ENCODE results near the gene SLC25A42.
A peak's percentile ranks its signal among the peaks of the same experiment; 100 is the strongest.
"Not testable (repeated sequence)": the region's sequence is repeated elsewhere in the genome, so short reads cannot be mapped to it uniquely, and the experiment has no call there.

The SLC25A42 gene, protein sequence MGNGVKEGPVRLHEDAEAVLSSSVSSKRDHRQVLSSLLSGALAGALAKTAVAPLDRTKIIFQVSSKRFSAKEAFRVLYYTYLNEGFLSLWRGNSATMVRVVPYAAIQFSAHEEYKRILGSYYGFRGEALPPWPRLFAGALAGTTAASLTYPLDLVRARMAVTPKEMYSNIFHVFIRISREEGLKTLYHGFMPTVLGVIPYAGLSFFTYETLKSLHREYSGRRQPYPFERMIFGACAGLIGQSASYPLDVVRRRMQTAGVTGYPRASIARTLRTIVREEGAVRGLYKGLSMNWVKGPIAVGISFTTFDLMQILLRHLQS

GRCh38 chr19:19063183-19064097, at the start of gene SLC25A42:
SLC25A42 (plus strand) TSS chr19:19063994; CDS start chr19:19096125, 32,131 bp downstream.
- no peaks in the 10 kb centered on the region for H3K9me3 ChIP-seq (replicated peaks; ENCODE audit: insufficient read depth, low read length)
- peaks cover 35% of the 10 kb centered on the region for H3K79me2 ChIP-seq (ENCODE audit: low read length)

GRCh38 chr19:19021115-19021514, 42.7 kb upstream of the SLC25A42 start:
- Histone ChIP-seq H3F3A (ENCODE audit: insufficient read depth, low read length) (no peaks in the 10 kb centered on the region), H3K4me2 (ENCODE audit: low read depth, low read length) (no peak overlapping the region), H3K79me2 (ENCODE audit: low read length) (peaks cover 83% of the 10 kb centered on the region), H3K4me3 (ENCODE audit: low read length) (no peak overlapping the region), H3K4me1 (ENCODE audit: low read length) (no peaks in the 10 kb centered on the region), H3K27me3 (replicated peaks; ENCODE audit: insufficient read depth, low read length) (no peaks in the 10 kb centered on the region), H2AFZ (ENCODE audit: low read length) (no peak overlapping the region), H3K27ac (ENCODE audit: low read length) (no peak overlapping the region), H4K20me1 (ENCODE audit: insufficient read depth, low read length) (peaks cover 5% of the 10 kb centered on the region; the same call in 1 of the 2 replicates), H3K36me3 (replicated peaks; ENCODE audit: insufficient read depth, low read length) (peaks cover 10% of the 10 kb centered on the region), H3K9me2 (replicated peaks; ENCODE audit: insufficient read depth, low read length) (no peaks in the 10 kb centered on the region), H3K9ac (ENCODE audit: low read length) (no peak overlapping the region), H3K9me3 (replicated peaks; ENCODE audit: insufficient read depth, low read length) (no peaks in the 10 kb centered on the region)
- TF ChIP-seq, protein P1, sequence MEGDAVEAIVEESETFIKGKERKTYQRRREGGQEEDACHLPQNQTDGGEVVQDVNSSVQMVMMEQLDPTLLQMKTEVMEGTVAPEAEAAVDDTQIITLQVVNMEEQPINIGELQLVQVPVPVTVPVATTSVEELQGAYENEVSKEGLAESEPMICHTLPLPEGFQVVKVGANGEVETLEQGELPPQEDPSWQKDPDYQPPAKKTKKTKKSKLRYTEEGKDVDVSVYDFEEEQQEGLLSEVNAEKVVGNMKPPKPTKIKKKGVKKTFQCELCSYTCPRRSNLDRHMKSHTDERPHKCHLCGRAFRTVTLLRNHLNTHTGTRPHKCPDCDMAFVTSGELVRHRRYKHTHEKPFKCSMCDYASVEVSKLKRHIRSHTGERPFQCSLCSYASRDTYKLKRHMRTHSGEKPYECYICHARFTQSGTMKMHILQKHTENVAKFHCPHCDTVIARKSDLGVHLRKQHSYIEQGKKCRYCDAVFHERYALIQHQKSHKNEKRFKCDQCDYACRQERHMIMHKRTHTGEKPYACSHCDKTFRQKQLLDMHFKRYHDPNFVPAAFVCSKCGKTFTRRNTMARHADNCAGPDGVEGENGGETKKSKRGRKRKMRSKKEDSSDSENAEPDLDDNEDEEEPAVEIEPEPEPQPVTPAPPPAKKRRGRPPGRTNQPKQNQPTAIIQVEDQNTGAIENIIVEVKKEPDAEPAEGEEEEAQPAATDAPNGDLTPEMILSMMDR (IDR thresholded peaks at IDR 0.05; ENCODE audit: low read length) = no peak
- no peak for TF ChIP-seq EZH2phosphoT487 (IDR thresholded peaks at IDR 0.05; ENCODE audit: low read length)
- DNase-seq = no peak

More at GRCh38 chr19:19063183-19064097, at the start of gene SLC25A42:
- Histone ChIP-seq H3K36me3 (replicated peaks; ENCODE audit: insufficient read depth, low read length) (no peaks in the 10 kb centered on the region), H3F3A (ENCODE audit: insufficient read depth, low read length) (peaks cover 48% of the 10 kb centered on the region), H4K20me1 (ENCODE audit: insufficient read depth, low read length) (no peaks in the 10 kb centered on the region), H3K4me3 (ENCODE audit: low read length) (peak within 1 kb of the TSS; percentile 86), H2AFZ (ENCODE audit: low read length) (peak within 1 kb of the TSS; percentile 34), H3K4me1 (ENCODE audit: low read length) (peaks cover 19% of the 10 kb centered on the region), H3K9ac (ENCODE audit: low read length) (peak within 1 kb of the TSS; percentile 78), H3K4me2 (ENCODE audit: low read depth, low read length) (peak within 1 kb of the TSS; percentile 80), H3K27ac (ENCODE audit: low read length) (peak within 1 kb of the TSS; percentile 70), H3K27me3 (replicated peaks; ENCODE audit: insufficient read depth, low read length) (no peaks in the 10 kb centered on the region), H3K9me2 (replicated peaks; ENCODE audit: insufficient read depth, low read length) (no peaks in the 10 kb centered on the region)
- DNase-seq = peak; percentile 99
- TF ChIP-seq EZH2phosphoT487 (IDR thresholded peaks at IDR 0.05; ENCODE audit: low read length) (no peak), EZH2 (optimal IDR thresholded peaks at IDR 0.05; ENCODE audit: low read depth, low read length) (no peak)
- TF ChIP-seq, protein P1 (IDR thresholded peaks at IDR 0.05; ENCODE audit: low read length) = no peak

DNA sequence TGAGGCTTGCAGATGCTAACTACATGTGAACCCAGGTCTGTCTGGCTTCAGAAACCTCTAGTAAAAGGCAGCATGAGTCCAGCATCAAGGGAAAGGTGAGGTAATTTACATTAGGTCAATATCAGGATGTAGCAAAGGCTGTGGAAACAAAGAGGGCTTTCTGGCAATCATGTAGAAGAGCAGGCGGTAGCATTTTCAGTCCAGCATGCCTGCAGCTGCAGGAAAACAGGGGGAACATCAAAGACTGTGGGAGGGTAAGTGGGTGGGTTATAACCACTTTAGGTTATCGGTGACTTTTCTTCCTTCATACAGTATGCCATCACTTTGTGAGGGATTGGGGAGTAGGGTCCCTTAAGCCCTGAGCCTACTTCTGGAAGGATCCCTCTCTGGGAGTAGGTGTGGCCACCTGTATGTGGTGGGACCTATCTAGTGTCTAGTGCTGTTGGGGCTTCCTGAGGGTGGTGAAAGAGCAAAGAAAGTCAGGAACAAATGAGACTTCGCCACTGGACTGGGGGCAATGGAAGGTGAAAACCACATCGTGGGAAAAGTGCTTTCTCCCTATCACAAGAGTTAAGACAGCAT, 41.3 kb upstream of the SLC25A42 start:
- TF ChIP-seq EZH2 (optimal IDR thresholded peaks at IDR 0.05; ENCODE audit: low read depth, low read length) (no peak), EZH2phosphoT487 (IDR thresholded peaks at IDR 0.05; ENCODE audit: low read length) (no peak)
- TF ChIP-seq, protein P1 (IDR thresholded peaks at IDR 0.05; ENCODE audit: low read length) = no peak
- Histone ChIP-seq H3K27ac (ENCODE audit: low read length) (no peak overlapping the region), H3K4me2 (ENCODE audit: low read depth, low read length) (no peak overlapping the region), H3F3A (ENCODE audit: insufficient read depth, low read length) (no peaks in the 10 kb centered on the region), H3K36me3 (replicated peaks; ENCODE audit: insufficient read depth, low read length) (peaks cover 5% of the 10 kb centered on the region), H2AFZ (ENCODE audit: low read length) (no peak overlapping the region), H3K79me2 (ENCODE audit: low read length) (peaks cover 83% of the 10 kb centered on the region), H3K4me3 (ENCODE audit: low read length) (no peak overlapping the region), H3K9me2 (replicated peaks; ENCODE audit: insufficient read depth, low read length) (no peaks in the 10 kb centered on the region), H3K9me3 (replicated peaks; ENCODE audit: insufficient read depth, low read length) (no peaks in the 10 kb centered on the region), H3K4me1 (ENCODE audit: low read length) (no peaks in the 10 kb centered on the region), H3K27me3 (replicated peaks; ENCODE audit: insufficient read depth, low read length) (no peaks in the 10 kb centered on the region), H4K20me1 (ENCODE audit: insufficient read depth, low read length) (peaks cover 5% of the 10 kb centered on the region; the same call in 1 of the 2 replicates), H3K9ac (ENCODE audit: low read length) (no peak overlapping the region)
- DNase-seq = no peak

- H3K4me2 ChIP-seq (ENCODE audit: low read depth, low read length); H4K20me1 ChIP-seq (ENCODE audit: insufficient read depth, low read length); H3F3A ChIP-seq (ENCODE audit: insufficient read depth, low read length); H3K9ac ChIP-seq (ENCODE audit: low read length); H3K9me2 ChIP-seq (replicated peaks; ENCODE audit: insufficient read depth, low read length); H3K4me1 ChIP-seq (ENCODE audit: low read length); H3K27ac ChIP-seq (ENCODE audit: low read length); H2AFZ ChIP-seq (ENCODE audit: low read length); H3K27me3 ChIP-seq (replicated peaks; ENCODE audit: insufficient read depth, low read length); H3K36me3 ChIP-seq (replicated peaks; ENCODE audit: insufficient read depth, low read length); DNase-seq; H3K4me3 ChIP-seq (ENCODE audit: low read length); H3K9me3 ChIP-seq (replicated peaks; ENCODE audit: insufficient read depth, low read length): not testable (repeated sequence)
- H3K79me2 ChIP-seq (ENCODE audit: low read length) = peaks cover 84% of the 10 kb centered on the region
Observed at GRCh38 chr19:19023376-19023775, 40.4 kb upstream of the SLC25A42 start.
